ENCODE measurements around the gene NFIX.

NFIX gene

DNA sequence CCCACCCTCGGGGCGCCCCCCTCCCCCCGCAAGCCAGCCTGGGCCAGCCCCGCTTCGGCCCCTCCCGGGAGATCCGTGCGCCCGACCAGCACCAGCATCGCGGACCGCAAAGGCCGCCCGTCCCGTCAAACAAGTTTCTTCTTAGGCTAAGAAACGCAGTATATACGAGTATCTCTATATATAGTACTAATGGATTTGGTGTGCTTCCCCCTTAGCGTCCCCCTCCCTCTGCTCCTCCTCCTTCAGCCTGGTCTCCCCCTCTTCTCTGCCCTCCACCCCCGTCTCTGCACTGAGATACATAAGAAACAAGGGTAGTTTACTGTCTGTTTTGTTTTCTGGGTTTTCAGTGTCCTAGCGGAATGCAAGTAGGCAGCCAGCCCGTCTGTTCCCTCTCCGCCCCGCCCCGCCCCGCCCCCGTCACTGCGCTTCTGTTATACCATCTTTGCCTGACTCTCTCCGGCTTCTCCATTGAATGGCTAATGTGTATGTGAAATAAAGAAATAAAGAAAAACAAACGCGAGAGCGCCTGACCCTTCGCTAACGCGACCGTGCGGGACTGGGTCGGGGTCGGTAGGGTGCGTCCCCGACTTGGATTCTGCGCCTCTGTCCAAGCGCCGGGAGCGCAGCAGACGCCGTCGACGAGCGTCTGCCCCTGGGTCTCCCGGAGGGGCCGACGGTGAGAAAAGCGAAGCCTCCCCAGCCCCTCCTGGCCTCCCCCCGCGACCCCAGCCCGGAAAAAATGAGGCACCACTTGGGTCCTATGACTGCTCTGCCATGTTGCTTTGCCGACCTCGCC is 103.2 kb downstream of the NFIX start:
- H3K27me3 Mint-ChIP-seq: peaks cover 24% of the 10 kb centered on the region
- no peak for ATAC-seq (replicated peaks; ENCODE audit: extremely low read depth, poor library complexity, severe bottlenecking)

DNA sequence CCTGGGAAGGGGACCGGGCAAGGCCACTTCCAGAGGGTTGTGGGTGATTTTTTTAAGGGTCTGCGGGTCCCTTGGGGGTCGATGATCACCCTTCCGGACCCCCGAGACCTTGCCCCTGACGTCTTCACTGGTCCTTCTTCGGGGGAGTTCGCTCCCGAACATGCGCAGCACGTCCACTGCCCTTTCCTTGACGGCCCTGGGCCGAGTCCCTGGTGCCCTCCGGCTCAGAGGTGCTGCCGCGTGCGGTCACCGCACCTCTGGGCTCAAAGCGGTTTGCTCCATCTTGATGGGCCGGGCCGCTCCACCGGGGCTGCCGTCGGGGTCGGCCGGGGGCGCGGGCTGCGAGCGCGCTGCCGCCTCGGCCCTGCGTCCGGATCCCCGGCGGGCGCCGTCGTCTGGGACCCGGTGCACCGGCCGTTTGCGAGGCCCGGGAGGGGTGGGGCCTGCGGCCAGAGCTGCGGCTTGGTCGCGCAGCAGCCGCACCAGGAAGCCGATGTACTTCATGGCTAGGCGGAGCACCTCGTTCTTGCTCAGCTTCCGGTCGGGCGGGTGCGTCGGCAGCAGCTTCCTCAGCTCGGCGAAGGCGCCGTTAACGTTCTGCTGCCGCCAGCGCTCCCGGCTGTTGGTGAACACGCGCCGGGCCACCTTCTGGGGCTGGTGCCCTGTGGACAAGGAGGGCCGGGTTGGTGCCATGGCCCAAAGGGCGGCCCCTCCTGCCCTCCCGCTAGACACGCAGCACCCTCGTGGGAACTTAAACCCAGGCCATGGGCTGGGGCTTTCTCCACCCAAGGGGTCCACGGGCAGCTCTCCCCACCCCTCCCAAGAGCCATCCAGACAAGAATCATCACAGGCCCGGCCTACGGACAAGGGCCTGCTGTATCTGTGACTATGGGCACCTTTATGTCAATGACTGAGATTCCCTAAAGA is 104.1 kb downstream of the NFIX start:
- Mint-ChIP-seq H3K27me3 (peaks cover 24% of the 10 kb centered on the region), H3K36me3 (ENCODE audit: insufficient read depth) (peaks cover 16% of the 10 kb centered on the region), H3K27ac (ENCODE audit: low read depth) (peak overlapping the region; percentile 93), H3K9me3 (no peaks in the 10 kb centered on the region), H3K4me3 (peak overlapping the region; percentile 77), H3K4me1 (peaks cover 45% of the 10 kb centered on the region)
- ATAC-seq (replicated peaks; ENCODE audit: extremely low read depth, poor library complexity, severe bottlenecking) (peak; percentile 64), DNase-seq (ENCODE audit: low spot score in 2 of 2) (peak; percentile 67 to 76)

More for the DNA sequence above, 103.2 kb downstream of the NFIX start:
- Mint-ChIP-seq H3K9me3 (no peaks in the 10 kb centered on the region), H3K27ac (ENCODE audit: low read depth) (no peak overlapping the region), H3K36me3 (ENCODE audit: insufficient read depth) (peaks cover 16% of the 10 kb centered on the region), H3K4me1 (peaks cover 45% of the 10 kb centered on the region), H3K4me3 (peak overlapping the region; percentile 77)
- DNase-seq (ENCODE audit: low spot score in 2 of 2): no peak

GRCh38 chr19:13100031-13100588 is 104.8 kb downstream of the NFIX start:
- ATAC-seq (replicated peaks; ENCODE audit: extremely low read depth, poor library complexity, severe bottlenecking) (peak; percentile 58), DNase-seq (ENCODE audit: low spot score in 2 of 2) (peak; percentile 68 to 78)
- Mint-ChIP-seq H3K36me3 (ENCODE audit: insufficient read depth) (peaks cover 18% of the 10 kb centered on the region), H3K4me1 (peaks cover 50% of the 10 kb centered on the region), H3K27me3 (peaks cover 24% of the 10 kb centered on the region), H3K27ac (ENCODE audit: low read depth) (peak overlapping the region; percentile 93), H3K9me3 (no peaks in the 10 kb centered on the region), H3K4me3 (peak overlapping the region; percentile 77)

DNA sequence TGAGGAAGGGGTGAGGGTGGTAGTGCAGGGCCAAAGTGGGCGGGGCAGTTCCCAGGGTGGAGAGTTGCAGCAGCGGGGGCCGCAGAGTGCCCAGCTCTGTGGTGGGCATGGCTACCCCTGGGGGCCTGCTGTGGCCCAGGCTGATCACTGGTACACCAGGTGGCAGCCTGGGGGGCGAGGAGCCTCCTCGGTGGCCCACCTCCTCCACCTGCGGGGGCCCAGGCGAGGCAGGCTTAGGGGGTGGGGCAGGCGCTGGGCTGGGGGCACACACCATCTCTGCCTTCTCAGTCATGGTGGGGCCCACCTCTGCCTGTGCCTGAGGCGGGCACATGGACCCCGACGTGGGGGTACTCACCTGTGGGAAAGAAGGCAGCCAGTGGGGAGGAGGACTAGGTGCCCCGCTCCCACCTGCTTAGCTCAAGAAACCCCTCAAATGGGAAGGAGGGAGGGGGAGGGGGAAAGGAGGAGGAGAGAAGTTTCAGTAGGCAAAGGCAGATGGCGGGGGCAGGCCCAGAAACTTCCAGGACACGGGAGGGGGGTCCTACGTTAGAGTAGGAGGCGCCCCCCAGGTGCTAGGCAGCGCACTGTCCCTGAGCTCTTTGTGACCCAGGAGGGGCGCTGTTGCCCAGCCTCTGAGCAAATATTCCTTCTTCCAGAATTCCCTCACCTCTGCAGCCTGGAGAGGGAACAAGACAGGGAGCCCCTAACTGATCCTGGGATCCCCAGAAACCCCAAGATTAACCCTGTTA is 105.7 kb downstream of the NFIX start:
- DNase-seq (ENCODE audit: low spot score in 2 of 2) (no peak), ATAC-seq (replicated peaks; ENCODE audit: extremely low read depth, poor library complexity, severe bottlenecking) (no peak)
- Mint-ChIP-seq H3K4me3 (peak overlapping the region; percentile 81), H3K4me1 (peaks cover 47% of the 10 kb centered on the region), H3K36me3 (ENCODE audit: insufficient read depth) (peaks cover 18% of the 10 kb centered on the region), H3K9me3 (no peaks in the 10 kb centered on the region), H3K27me3 (peaks cover 19% of the 10 kb centered on the region), H3K27ac (ENCODE audit: low read depth) (peak overlapping the region; percentile 22)

- Mint-ChIP-seq H3K9me3 (no peaks in the 10 kb centered on the region), H3K27me3 (peaks cover 13% of the 10 kb centered on the region), H3K4me1 (peaks cover 44% of the 10 kb centered on the region), H3K27ac (ENCODE audit: low read depth) (peak overlapping the region; percentile 22), H3K36me3 (ENCODE audit: insufficient read depth) (peaks cover 16% of the 10 kb centered on the region), H3K4me3 (peak overlapping the region; percentile 81)
- ATAC-seq (replicated peaks; ENCODE audit: extremely low read depth, poor library complexity, severe bottlenecking): no peak
- no peak for DNase-seq (ENCODE audit: low spot score in 2 of 2)
Observed at GRCh38 chr19:13101590-13102415, 106.5 kb downstream of the NFIX start.

- Mint-ChIP-seq H3K9me3 (no peaks in the 10 kb centered on the region), H3K27me3 (peaks cover 13% of the 10 kb centered on the region), H3K4me3 (peak overlapping the region; percentile 81), H3K36me3 (ENCODE audit: insufficient read depth) (peaks cover 18% of the 10 kb centered on the region), H3K4me1 (peaks cover 44% of the 10 kb centered on the region), H3K27ac (ENCODE audit: low read depth) (no peak overlapping the region)
- DNase-seq (ENCODE audit: low spot score in 2 of 2) (no peak), ATAC-seq (replicated peaks; ENCODE audit: extremely low read depth, poor library complexity, severe bottlenecking) (no peak)
Observed at GRCh38 chr19:13102416-13102665, 107.1 kb downstream of the NFIX start.

DNA sequence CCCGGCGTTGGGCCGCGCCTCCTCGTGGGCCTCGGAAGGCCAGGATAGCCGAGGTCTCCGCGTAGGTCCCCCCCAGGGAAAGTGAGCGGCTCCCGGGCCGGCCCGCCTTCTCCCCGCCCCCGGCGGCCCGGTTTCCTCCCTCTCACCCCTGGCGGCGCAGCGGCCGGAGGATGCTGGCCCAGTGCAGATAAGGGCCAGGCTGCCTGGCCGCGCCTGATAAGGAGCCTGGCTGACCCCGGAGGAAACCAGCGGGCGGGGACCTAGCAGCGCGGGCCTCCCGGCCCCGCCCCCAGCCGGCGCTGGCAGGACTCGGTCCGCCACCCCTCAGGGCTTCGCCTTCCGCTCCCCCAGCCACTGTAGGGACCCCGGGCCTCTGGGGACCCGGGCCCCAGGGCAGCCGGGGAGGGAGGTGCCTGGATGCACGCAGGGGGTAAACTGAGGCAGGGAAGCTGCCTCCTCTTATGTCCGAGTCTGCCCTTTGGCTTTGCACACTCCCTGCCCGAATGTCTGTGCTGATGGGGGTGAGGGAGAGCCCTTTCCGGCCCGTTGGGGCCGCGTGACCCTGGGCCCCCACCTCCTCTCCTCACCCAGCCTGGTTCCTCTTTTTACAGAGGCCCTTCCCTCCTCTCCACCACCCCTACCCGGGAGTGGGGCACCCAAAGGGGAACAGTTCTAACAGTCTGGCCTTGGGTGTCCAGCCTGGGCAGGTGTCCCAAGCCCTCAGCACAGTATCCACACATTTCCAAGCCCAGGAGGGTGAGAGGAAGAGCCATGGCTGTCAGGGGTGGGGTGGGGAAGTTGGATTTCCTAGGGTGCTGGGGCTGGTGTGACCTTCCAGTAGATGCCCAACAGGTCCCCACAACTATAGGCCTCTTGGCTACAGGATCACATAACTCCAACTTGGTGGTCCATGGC is 107.6 kb downstream of the NFIX start, which contains the start of gene LYL1:
Gene LYL1 (minus strand): TSS at position 193 of the 915 bp plus-strand sequence. CDS start 1,687 bp downstream, outside the sequence.
- Mint-ChIP-seq H3K36me3 (ENCODE audit: insufficient read depth) (peaks cover 17% of the 10 kb centered on the region), H3K4me3 (peak within 1 kb of the TSS; percentile 81), H3K27ac (ENCODE audit: low read depth) (peak within 1 kb of the TSS; percentile 22), H3K4me1 (peaks cover 41% of the 10 kb centered on the region), H3K27me3 (peaks cover 12% of the 10 kb centered on the region), H3K9me3 (no peaks in the 10 kb centered on the region)
- DNase-seq (ENCODE audit: low spot score in 2 of 2) (no peak), ATAC-seq (replicated peaks; ENCODE audit: extremely low read depth, poor library complexity, severe bottlenecking) (no peak)

- Mint-ChIP-seq H3K27me3 (peaks cover 4% of the 10 kb centered on the region), H3K36me3 (ENCODE audit: insufficient read depth) (peaks cover 17% of the 10 kb centered on the region), H3K4me3 (peak overlapping the region; percentile 81), H3K9me3 (no peaks in the 10 kb centered on the region), H3K4me1 (peaks cover 33% of the 10 kb centered on the region), H3K27ac (ENCODE audit: low read depth) (no peak overlapping the region)
- no peak for DNase-seq (ENCODE audit: low spot score in 2 of 2)
- ATAC-seq (replicated peaks; ENCODE audit: extremely low read depth, poor library complexity, severe bottlenecking): no peak
Observed at GRCh38 chr19:13103581-13104359, 108.5 kb downstream of the NFIX start.

DNA sequence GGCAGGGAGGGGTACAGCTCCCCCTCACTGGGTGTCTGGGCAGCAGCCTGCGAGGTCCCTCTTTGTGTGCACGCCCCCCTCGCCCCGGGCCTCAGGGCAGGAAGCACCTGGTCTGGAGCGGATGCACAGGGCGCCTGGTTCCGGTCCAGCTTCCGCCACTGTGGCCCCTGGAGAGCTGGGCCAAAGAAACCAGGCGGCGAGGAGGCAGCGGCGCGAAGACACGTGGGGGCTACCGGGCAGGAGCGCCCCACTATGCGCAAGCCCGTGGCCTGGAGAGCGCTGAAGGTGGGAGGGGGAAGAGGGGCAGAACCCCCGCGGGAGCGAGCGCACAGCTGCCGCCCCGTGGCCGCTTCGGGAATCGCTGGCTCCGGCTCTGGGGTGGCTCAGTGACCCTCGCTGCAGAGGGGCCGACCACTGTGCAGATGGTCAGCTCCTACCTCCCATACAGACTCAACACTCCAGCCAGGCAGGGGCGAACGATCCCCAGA is 109.1 kb downstream of the NFIX start:
- ATAC-seq (replicated peaks; ENCODE audit: extremely low read depth, poor library complexity, severe bottlenecking) (peak; percentile 10), DNase-seq (ENCODE audit: low spot score in 2 of 2) (peak in 1 of 2 donors; percentile 53)
- peak overlapping the region; percentile 81 for H3K4me3 Mint-ChIP-seq
- no peaks in the 10 kb centered on the region for H3K27me3 Mint-ChIP-seq
- H3K4me1 Mint-ChIP-seq: peaks cover 27% of the 10 kb centered on the region
- no peaks in the 10 kb centered on the region for H3K9me3 Mint-ChIP-seq
- peaks cover 14% of the 10 kb centered on the region for H3K36me3 Mint-ChIP-seq (ENCODE audit: insufficient read depth)
- peak overlapping the region; percentile 74 for H3K27ac Mint-ChIP-seq (ENCODE audit: low read depth)
